ENCODE data around the gene ADPRS. TPM values are rescaled to one million over a fixed set of nuclear protein-coding genes. Genes with fewer than 3 reads are reported as not detected.

Gene ADPRS
- total and polyA plus RNA-seq, 9 of the 15 experiments (the other 6 are each of a cell fraction or from before 2014, with no cell fraction given): 5.9 to 40.0 (median 27.4) TPM

- TF ChIP-seq ZNF280A (IDR thresholded peaks at IDR 0.05; ENCODE audit: low read depth, partially characterized antibody): peak; percentile 31
- no peak for TF ChIP-seq HEY1 (CRISPR knock-in tag; IDR thresholded peaks at IDR 0.05; ENCODE audit: borderline replicate concordance)
- peak; percentile 94 for TF ChIP-seq EGR1 (conservative IDR thresholded peaks at IDR 0.05)
- no peak for TF ChIP-seq ZFX (CRISPR knock-in tag; IDR thresholded peaks at IDR 0.05)
- no peak for TF ChIP-seq ARID2 (IDR thresholded peaks at IDR 0.05)
- TF ChIP-seq LARP7 (IDR thresholded peaks at IDR 0.05): 0 out of 2 replicates have a peak, but pooled peaks have one; percentile 17
- TF ChIP-seq ZNF395 (CRISPR knock-in tag; IDR thresholded peaks at IDR 0.05): no peak
- TF ChIP-seq DLX4 (CRISPR knock-in tag; IDR thresholded peaks at IDR 0.05): no peak
- peak; percentile 56; the same call in 1 of the 2 replicates for TF ChIP-seq TEAD4 (IDR thresholded peaks at IDR 0.05; ENCODE audit: low read length)
- TF ChIP-seq TEAD4 (CRISPR knock-in tag; IDR thresholded peaks at IDR 0.05; ENCODE audit: borderline replicate concordance): no peak
- no peak for TF ChIP-seq ZNF354B (CRISPR knock-in tag; IDR thresholded peaks at IDR 0.05)
- TF ChIP-seq ZFP30 (CRISPR knock-in tag; IDR thresholded peaks at IDR 0.05; ENCODE audit: borderline replicate concordance): no peak
- TF ChIP-seq CEBPG (CRISPR knock-in tag; IDR thresholded peaks at IDR 0.05): no peak
- no peak for TF ChIP-seq CEBPG (tag; conservative IDR thresholded peaks at IDR 0.05 in 1 of 2, IDR thresholded peaks at IDR 0.05 in 1 of 2)
- no peak; the same call in 1 of the 2 replicates for TF ChIP-seq ZNF740 (CRISPR knock-in tag; IDR thresholded peaks at IDR 0.05)
- TF ChIP-seq ZNF740 (tag; IDR thresholded peaks at IDR 0.05): peak in 1 of 2 experiments; percentile 47; a peak in 1 of 4 replicates
- no peak for TF ChIP-seq KAT8 (IDR thresholded peaks at IDR 0.05; ENCODE audit: low read depth)
- TF ChIP-seq ARNT (IDR thresholded peaks at IDR 0.05): no peak
- no peak for TF ChIP-seq FOXK1 (CRISPR knock-in tag; IDR thresholded peaks at IDR 0.05; ENCODE audit: borderline replicate concordance)
- 0 out of 2 replicates have a peak, but pooled peaks have one; percentile 12 for TF ChIP-seq THRB (CRISPR knock-in tag; conservative IDR thresholded peaks at IDR 0.05)
- no peak for TF ChIP-seq NKRF (IDR thresholded peaks at IDR 0.05; ENCODE audit: borderline replicate concordance)
These were observed 38.3 kb downstream of the ADPRS start (continued) for GRCh38 chr1:36126797-36127500.
